DMS153 (cell line): ENCODE measurements around the gene DCAF15.

Source experiments
- DNase-seq: peaks from one replicate; lab custom pipeline; 2025; lab: John Stamatoyannopoulos, UW

DCAF15 gene

DNA sequence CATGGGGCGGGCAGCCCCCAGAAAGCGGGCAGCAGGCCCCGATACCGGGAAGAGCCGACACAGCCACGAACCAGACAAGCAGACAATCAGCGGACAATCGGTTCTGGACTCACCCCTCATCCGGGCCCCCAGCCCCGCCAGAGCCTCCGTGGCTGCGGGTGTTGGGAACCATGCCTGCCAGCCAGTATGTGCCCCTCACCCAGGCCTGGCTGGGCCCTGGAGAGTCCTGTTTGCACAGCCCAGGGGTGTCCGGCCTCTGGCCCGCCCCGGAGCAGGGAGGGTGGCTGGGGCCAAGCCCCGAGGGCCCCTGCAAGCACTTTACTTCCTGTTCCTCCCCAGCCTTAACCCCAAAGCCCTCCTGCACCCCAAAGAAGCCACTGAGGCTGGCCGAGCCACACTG is 21.9 kb upstream of the DCAF15 start:
- DNase-seq, result no peak

GRCh38 chr19:13931391-13932148 is 20.7 kb upstream of the DCAF15 start:
- no peak for DNase-seq

GRCh38 chr19:13932149-13932637 is 20.1 kb upstream of the DCAF15 start:
- no peak for DNase-seq

GRCh38 chr19:13932911-13933393 is 19.4 kb upstream of the DCAF15 start:
- no peak for DNase-seq

GRCh38 chr19:13934785-13935109 is 17.6 kb upstream of the DCAF15 start:
- DNase-seq, result no peak

- no peak for DNase-seq
These were observed 16.4 kb upstream of the DCAF15 start for GRCh38 chr19:13935765-13936510.

DNA sequence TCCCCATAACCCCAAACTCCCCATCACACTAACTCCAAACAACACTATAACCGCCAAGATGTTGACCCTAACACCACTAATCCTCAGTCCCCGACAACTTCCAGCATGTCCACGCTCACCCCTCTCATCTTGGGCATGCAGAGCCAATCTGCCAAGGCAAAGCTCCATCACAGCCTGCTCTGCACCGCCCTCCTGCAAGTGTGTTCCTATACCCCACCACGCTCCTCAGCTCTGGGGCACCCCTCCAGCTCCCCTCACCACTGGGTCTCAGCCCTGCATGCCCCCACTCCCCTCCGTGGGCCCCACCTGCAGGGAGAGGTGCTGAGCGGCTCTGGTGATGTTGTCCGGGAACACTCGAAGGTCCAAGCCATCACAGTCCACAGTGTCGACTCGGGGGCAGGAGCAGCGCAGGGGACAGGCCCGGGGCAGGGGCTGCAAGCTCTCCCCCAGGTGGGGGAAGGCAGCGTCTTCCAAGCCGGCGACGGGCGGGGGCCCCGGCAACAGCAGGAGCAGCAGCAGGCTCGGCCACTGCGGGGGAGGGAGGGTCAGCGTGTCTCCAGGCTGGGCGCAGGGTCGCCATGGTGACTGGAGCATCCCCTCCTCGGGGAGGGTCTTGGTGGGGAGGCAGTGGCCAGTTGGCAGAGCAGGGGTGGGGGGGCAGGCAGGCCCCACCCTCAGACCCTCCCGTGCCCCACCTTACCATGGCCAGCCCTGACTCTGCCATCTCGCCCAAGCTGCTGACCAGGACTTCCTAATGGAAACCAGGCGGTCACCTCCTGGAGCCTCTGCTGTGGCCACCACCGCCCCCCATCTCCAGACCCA is 14.6 kb upstream of the DCAF15 start:
- no peak for DNase-seq

DNA sequence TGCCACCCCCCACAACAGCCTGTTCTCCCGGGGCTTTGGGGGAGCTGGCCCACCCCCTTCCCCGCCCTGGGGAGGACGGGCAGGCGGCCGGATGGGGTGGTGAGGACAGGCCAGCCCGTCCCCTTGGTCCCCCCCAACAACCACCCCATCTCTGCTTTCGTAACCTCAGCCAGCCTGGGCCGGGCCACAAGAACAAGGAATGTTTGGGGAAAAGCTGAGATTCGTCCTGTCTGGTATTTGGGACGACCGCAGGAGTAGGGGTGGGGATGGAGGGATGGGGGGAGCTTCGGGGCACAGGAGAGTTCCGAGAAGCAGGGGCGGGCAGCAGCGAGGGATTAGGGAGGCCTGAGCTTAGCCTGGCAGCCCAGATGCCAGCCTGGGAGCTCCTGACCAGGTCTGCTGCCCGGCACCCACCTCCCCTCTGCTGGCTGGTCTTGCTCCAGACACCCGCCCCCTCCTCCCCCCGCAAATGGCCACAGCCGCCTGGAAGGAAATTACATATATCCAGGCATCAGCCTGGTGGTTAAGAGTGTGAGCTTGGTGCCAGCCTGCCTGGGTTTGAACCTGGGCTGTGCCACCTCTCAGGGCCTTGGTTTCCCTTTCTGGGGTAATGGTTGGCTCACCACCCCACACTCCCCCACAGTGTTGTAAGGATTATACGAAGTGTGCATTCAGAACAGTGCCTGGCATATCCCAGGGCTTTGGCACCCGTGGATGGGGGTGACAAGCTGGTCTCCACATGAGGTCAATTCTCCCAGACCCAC is 13.8 kb upstream of the DCAF15 start, which contains the start of gene PODNL1:
Gene PODNL1, minus strand, starts transcription at position 117 of the 764 bp plus-strand sequence. CDS start 236 bp downstream, outside the sequence.
- no peak for DNase-seq

GRCh38 chr19:13942023-13942684 is 10.2 kb upstream of the DCAF15 start:
- no peak for DNase-seq

DNA sequence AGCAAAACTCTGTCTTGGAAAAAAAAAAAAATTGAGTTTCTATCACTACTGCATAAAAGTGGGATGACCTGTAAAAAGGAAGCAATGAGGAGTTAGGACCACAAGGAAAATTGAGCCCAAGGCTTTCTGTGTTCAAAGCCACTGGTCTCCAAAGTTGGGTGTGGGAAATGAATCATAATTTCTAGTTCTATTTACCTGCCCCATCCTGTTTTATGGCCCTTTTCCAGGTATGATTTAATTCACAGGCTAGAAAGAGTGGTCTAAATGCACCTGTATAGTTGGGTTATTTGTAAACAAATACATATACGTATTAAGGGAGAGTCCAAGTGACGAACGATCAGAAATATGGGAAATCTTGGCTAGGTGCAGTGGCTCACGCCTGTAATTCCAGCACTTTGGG is 5.9 kb upstream of the DCAF15 start:
- no peak for DNase-seq

- no peak for DNase-seq
These were observed 1.3 kb upstream of the DCAF15 start for GRCh38 chr19:13951043-13951442.

GRCh38 chr19:13951799-13952153 is 533 bp upstream of the DCAF15 start:
- DNase-seq, result no peak

DNA sequence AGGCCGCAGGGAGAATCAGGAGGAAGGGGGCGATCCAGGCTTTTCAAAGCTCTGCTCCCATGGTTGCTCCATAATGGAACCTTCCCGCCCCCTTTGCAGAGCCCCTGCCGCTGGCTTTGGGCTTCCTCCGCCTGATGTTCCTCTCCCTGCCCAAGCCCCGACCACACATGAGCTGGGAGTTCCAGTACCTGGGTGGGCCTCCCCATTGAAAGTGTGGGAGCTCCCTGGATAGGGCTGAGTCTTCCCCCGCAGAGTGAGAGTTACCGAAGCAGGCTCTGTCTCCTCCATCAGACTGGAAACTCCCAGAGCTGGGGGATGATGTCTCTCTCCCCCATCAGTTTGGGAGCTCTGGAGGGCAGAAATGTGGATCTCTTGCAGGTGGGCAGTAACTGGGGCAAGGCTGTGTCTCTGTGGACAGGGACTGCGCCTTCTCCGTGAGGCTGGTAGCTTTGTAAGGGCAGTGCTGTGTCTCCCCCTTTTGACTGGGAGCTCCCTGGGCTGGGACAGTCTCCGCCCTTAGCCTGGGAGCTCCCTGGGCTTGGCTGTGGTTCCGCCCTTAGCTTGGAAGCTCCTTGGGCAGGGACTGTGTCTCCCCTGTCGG is 722 bp downstream of the DCAF15 start:
- no peak for DNase-seq

- DNase-seq, result no peak
These were observed 1.9 kb downstream of the DCAF15 start for GRCh38 chr19:13954185-13954584.

DNA sequence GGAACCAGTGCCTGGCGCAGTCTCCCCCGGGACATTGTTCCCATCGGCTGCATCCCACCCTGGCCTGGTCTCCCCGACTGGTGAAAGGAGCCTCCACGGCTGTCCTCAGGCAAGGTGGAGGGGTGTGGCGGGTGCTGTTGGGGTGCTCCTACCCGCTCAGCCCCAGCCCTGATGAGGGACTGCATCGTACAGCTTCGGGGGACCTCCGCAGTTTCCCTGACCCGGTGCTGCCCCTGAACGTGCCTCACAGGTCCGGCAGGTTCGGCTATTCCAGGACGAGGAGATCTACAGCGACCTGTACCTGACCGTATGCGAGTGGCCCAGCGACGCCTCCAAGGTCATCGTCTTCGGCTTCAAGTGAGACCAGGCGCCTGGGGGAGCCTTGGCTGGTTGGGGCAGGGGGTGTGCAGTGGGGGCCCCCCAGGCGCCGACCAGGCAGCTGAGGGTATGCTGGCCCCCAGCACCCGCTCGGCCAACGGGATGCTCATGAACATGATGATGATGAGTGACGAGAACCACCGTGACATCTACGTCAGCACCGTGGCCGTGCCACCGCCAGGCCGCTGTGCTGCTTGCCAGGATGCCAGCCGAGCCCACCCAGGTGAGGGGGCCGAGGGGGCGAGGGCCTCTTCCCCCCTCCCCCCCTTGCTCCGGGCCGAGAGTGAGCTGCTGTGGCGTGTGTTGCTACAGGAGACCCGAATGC is 3.5 kb downstream of the DCAF15 start:
- no peak for DNase-seq

DNA sequence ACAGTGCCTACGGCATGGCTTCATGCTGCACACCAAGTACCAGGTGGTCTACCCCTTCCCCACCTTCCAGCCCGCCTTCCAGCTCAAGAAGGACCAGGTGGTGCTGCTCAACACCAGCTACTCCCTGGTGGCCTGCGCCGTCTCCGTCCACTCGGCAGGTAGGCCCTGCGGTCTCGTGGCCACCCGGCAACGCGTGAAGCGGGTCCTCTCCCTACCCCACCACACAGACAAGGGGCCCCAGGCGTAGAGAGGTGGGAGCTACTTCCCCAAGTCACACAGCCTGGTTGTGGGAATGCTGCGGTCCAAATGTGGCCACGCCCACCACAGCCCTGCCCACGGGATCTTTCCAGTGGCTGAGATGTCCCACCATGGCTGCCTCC is 4.0 kb downstream of the DCAF15 start:
- DNase-seq, result no peak

GRCh38 chr19:13957051-13957450 is 4.7 kb downstream of the DCAF15 start:
- no peak for DNase-seq

GRCh38 chr19:13958043-13958442 is 5.7 kb downstream of the DCAF15 start:
- no peak for DNase-seq

DNA sequence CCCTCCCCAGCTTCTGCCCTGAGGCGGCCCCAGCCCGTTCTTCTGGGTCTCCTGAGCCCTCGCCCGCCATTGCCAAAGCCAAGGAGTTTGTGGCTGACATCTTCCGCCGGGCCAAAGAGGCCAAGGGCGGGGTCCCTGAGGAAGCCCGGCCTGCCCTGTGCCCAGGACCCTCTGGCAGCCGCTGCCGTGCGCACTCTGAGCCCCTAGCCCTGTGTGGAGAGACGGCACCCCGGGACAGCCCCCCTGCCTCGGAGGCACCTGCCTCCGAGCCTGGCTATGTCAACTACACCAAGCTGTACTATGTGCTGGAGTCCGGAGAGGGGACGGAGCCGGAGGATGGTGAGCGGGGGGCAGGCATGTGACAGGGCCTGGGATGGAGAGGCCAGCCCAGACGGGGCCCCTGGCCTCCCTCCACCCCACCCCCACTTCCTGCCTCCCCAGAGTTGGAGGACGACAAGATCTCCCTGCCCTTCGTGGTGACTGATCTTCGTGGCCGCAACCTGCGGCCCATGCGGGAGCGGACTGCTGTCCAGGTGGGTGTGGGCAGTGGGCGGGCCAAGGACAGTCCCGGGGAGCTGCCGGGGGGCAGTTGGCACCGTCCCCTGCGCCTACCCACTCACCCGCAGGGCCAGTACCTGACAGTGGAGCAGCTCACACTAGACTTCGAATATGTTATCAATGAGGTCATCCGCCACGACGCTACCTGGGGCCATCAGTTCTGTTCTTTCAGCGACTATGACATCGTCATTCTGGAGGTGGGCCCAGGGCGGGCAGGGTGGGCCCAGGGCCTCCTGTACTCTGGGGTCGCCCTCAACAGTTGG is 7.0 kb downstream of the DCAF15 start:
- no peak for DNase-seq
